Breast epithelium (tissue), 4 donors: ENCODE results near the gene LIPE. TPM values are rescaled to one million over a fixed set of nuclear protein-coding genes. Genes with fewer than 3 reads are reported as not detected.

Source experiments
- DNase-seq, 2 donors: peaks; one replicate each; pipeline ENCODE4 v3.0.0-alpha.2; 2019; ENCODE audit warnings: low spot score in 2 of 2
- H3K27ac ChIP-seq, 2 donors: fragments of 200-600 bp; sonication (generic) in 1 of 2; one replicate each; pipeline ENCODE4 v1.5.1; 2016 to 2019; ENCODE audit warnings: mild to moderate bottlenecking in 1 of 2
- H3K27me3 ChIP-seq, 2 donors: fragments of 200-600 bp; sonication (generic) in 1 of 2; one replicate each; pipeline versions ENCODE4 v1.5.1 to v1.6.0; 2017 to 2019; ENCODE audit warnings: control low read depth in 1 of 2, mild to moderate bottlenecking in 1 of 2
- H3K36me3 ChIP-seq: fragments of 200-600 bp; one replicate; pipeline ENCODE4 v1.5.1; 2019
- H3K4me1 ChIP-seq, 2 donors: fragments of 200-600 bp; sonication (generic); one replicate each; pipeline ENCODE4 v1.5.1; 2016 to 2019; ENCODE audit warnings: control low read depth in 1 of 2
- H3K4me3 ChIP-seq, 3 donors: fragments of 200-600 bp; sonication (generic); 1 replicate in 2 of 3; 2 replicates in 1 of 3; pipeline ENCODE4 v1.5.1; 2016 to 2019; ENCODE audit warnings: mild to moderate bottlenecking in 3 of 3, moderate library complexity in 2 of 3
- H3K9me3 ChIP-seq, 2 donors: fragments of 200-600 bp; sonication (generic) in 1 of 2; one replicate each; pipeline ENCODE4 v1.5.1; 2016 to 2019; ENCODE audit warnings: control low read depth in 1 of 2
- POLR2A ChIP-seq: fragments of 450-650 bp; IDR thresholded peaks from one replicate; pipeline ENCODE4 v1.6.1; 2016; ENCODE audit warnings: antibody characterized with exemption, mild to moderate bottlenecking, moderate library complexity
- POLR2AphosphoS5 ChIP-seq, 3 donors: sonication (generic); formaldehyde crosslinking; IDR thresholded peaks; one replicate each; pipeline ENCODE4 v1.6.1; 2017; ENCODE audit warnings: antibody characterized with exemption in 3 of 3
- intact Hi-C: fragments of 100-400 bp; cut with DNase I; formaldehyde crosslinking; loops from one replicate; pipeline ENCODE4 v1.15.1; 2023; ENCODE audit warnings: low total_unique reads
- total RNA-seq, 3 donors: library from RNA; depleted of rRNA; stranded (reverse); fragments of >200 nt; gene quantifications; one replicate each; pipeline ENCODE4 v1.1.0, GENCODE V29; 2016
- TF ChIP-seq, protein P1 (sequence below), 3 donors: fragments of 450-650 bp; IDR thresholded peaks; one replicate each; pipeline ENCODE4 v1.5.1; 2016 to 2017; ENCODE audit warnings: antibody characterized with exemption in 3 of 3, mild to moderate bottlenecking in 3 of 3, moderate library complexity in 3 of 3

Gene LIPE
- total RNA-seq, 3 donors from 2014 or later = 152 to 1,550 (median 380) TPM

DNA sequence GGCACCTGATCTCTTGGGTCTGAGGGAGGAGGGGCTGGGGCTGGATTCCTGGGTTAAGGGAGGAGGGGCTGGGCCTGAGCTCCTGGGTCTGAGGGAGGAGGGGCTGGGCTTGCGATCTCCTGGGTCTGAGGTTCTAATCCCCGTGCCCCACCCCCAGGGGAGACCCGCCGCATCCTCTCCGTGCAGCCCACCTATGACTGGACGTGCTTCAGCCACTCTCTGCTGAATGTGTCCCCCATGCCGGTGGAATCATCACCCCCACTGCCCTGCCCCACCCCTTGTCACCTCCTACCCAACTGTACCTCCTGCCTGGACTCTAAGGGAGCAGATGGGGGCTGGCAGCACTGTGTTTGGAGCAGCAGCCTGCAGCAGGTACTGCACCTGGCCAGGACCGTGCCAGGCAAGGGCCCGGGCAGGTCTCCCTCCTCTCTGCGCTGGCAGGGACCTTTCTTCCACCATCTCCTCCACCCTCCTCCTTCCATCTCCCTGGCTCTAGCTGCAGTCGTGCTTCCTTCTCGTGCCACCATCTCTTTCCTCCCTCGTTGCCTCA is 64.2 kb downstream of the LIPE start:
- no peaks in the 10 kb centered on the region for H3K4me1 ChIP-seq
- H3K9me3 ChIP-seq = peaks cover 0 to 4% of the 10 kb centered on the region in 2 donors
- intact Hi-C loops = no loop called here
- no peaks in the 10 kb centered on the region for H3K27me3 ChIP-seq
- no peak overlapping the region for H3K27ac ChIP-seq
- H3K36me3 ChIP-seq = no peaks in the 10 kb centered on the region
- DNase-seq = no peak
- H3K4me3 ChIP-seq = no peak overlapping the region
- TF ChIP-seq, protein P1, sequence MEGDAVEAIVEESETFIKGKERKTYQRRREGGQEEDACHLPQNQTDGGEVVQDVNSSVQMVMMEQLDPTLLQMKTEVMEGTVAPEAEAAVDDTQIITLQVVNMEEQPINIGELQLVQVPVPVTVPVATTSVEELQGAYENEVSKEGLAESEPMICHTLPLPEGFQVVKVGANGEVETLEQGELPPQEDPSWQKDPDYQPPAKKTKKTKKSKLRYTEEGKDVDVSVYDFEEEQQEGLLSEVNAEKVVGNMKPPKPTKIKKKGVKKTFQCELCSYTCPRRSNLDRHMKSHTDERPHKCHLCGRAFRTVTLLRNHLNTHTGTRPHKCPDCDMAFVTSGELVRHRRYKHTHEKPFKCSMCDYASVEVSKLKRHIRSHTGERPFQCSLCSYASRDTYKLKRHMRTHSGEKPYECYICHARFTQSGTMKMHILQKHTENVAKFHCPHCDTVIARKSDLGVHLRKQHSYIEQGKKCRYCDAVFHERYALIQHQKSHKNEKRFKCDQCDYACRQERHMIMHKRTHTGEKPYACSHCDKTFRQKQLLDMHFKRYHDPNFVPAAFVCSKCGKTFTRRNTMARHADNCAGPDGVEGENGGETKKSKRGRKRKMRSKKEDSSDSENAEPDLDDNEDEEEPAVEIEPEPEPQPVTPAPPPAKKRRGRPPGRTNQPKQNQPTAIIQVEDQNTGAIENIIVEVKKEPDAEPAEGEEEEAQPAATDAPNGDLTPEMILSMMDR (IDR thresholded peaks at IDR 0.05) = no peak
- no peak for TF ChIP-seq POLR2AphosphoS5 (IDR thresholded peaks at IDR 0.05)
- no peak for TF ChIP-seq POLR2A

DNA sequence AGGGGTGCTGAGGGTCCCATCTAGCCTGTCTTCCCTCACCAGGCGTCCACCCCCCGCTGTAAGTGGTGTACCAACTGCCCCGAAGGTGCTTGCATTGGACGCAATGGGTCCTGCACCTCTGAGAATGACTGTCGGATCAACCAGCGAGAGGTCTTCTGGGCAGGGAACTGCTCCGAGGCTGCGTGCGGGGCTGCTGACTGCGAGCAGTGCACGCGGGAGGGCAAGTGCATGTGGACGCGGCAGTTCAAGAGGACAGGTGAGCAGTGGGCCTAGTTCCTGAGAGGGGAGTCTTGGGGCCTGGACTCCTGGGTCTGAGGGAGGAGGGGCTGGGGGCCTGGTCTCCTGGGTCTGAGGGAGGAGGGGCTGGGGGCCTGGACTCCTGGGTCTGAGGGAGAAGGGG is 64.8 kb downstream of the LIPE start:
- intact Hi-C loops = no loop called here
- no peaks in the 10 kb centered on the region for H3K4me1 ChIP-seq
- no peak for TF ChIP-seq POLR2A
- no peak for TF ChIP-seq POLR2AphosphoS5 (IDR thresholded peaks at IDR 0.05)
- TF ChIP-seq, protein P1 (IDR thresholded peaks at IDR 0.05) = no peak
- no peaks in the 10 kb centered on the region for H3K27me3 ChIP-seq
- no peaks in the 10 kb centered on the region for H3K36me3 ChIP-seq
- H3K27ac ChIP-seq = no peak overlapping the region
- no peak overlapping the region for H3K4me3 ChIP-seq
- DNase-seq = no peak
- H3K9me3 ChIP-seq = peaks cover 0 to 4% of the 10 kb centered on the region in 2 donors

DNA sequence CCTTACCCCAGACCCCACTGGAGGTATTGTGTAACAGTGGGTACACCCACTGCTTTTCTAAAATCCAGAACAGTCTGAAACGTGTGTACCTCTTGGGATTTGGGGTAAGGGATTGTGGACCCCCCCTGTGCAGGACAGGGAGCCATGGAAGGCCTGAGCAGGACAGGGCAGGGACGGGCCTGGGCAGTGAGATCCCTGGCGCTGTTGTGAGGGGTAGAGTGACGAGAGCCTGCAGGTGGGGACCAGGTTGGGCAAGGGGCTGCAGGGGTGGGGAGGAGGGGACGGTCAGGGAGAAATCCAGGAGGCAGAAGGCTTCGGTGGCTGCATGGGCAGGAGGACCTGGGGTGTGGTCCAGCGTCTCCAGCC is 65.7 kb downstream of the LIPE start:
- no peak overlapping the region for H3K4me3 ChIP-seq
- H3K27me3 ChIP-seq = no peaks in the 10 kb centered on the region
- TF ChIP-seq POLR2AphosphoS5 (IDR thresholded peaks at IDR 0.05) (no peak), POLR2A (no peak)
- TF ChIP-seq, protein P1 (IDR thresholded peaks at IDR 0.05) = no peak
- peaks cover 3% of the 10 kb centered on the region for H3K36me3 ChIP-seq
- DNase-seq = no peak
- H3K4me1 ChIP-seq = no peaks in the 10 kb centered on the region
- intact Hi-C loops = no loop called here
- H3K9me3 ChIP-seq = peaks cover 0 to 4% of the 10 kb centered on the region in 2 donors
- no peak overlapping the region for H3K27ac ChIP-seq

DNA sequence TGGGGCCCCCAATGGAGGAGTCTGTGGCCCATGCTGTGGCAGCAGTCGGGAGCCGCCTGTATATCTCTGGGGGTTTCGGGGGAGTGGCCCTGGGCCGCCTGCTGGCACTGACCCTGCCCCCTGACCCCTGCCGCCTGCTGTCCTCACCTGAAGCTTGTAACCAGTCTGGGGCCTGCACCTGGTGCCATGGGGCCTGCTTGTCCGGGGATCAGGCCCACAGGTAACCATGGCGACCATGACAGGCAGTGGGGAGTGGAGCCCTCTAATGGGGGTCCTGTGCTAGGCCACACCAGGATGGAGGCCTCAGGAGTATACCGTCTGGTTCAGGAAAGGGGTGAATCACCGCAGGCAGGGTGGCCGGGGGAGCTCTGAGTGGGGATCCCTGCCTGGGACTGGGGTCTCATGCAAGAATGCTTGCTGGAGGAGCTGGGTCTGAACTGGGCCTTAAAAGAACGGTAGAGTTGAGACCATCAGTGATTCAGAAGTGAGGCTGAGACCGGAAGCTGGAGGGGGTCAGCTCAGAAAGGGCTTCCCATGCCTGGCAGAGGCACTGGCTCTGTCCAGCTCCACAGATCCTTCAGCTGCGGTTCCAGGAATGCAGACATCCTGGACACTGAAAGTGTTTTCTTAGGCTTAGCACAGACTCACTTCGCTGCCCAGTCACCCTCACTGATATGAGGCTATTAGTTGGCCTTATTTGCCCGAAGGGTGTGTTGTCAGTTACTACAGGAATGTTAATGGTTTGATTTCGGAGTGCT is 66.2 kb downstream of the LIPE start:
- H3K4me3 ChIP-seq = no peak overlapping the region
- H3K4me1 ChIP-seq = no peaks in the 10 kb centered on the region
- no peaks in the 10 kb centered on the region for H3K27me3 ChIP-seq
- no peak for TF ChIP-seq POLR2A
- no peak for TF ChIP-seq POLR2AphosphoS5 (IDR thresholded peaks at IDR 0.05)
- TF ChIP-seq, protein P1 (IDR thresholded peaks at IDR 0.05) = no peak
- intact Hi-C loops = no loop called here
- no peak for DNase-seq
- H3K36me3 ChIP-seq = peaks cover 8% of the 10 kb centered on the region
- H3K27ac ChIP-seq = no peak overlapping the region
- peaks cover 0 to 4% of the 10 kb centered on the region in 2 donors for H3K9me3 ChIP-seq

DNA sequence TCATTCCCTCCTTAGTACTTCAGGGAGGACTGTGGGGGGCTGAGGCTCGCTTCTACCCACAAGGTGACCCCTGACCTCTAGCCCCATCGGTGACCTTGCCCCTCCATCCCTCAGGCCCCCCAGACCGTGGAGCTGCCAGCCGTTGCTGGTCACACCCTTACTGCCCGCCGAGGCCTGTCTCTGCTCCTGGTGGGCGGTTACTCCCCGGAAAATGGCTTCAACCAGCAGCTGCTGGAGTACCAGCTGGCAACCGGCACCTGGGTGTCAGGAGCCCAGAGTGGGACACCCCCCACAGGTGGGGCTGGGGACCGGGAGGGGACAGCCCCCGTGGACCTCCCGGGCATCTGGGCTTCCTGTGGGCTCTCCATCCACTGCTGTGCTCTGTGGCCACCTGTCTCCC is 69.9 kb downstream of the LIPE start:
- no peaks in the 10 kb centered on the region for H3K4me1 ChIP-seq
- peaks cover 8% of the 10 kb centered on the region for H3K36me3 ChIP-seq
- H3K9me3 ChIP-seq = no peaks in the 10 kb centered on the region
- DNase-seq = no peak
- H3K27me3 ChIP-seq = no peaks in the 10 kb centered on the region
- H3K4me3 ChIP-seq = no peak overlapping the region
- no peak overlapping the region for H3K27ac ChIP-seq
- TF ChIP-seq POLR2AphosphoS5 (IDR thresholded peaks at IDR 0.05) (no peak), POLR2A (no peak)
- TF ChIP-seq, protein P1 (IDR thresholded peaks at IDR 0.05) = no peak
- intact Hi-C loops = no loop called here
